GM12872 (cell line): ENCODE results near the gene PEF1.

Experiments used
- CTCF ChIP-seq: IDR thresholded peaks from 3 replicates; pipeline ENCODE4 v1.5.1; 2011; ENCODE audit warnings: low read depth, mild to moderate bottlenecking, low read length, moderate library complexity; ENCODE audit not compliant: insufficient read depth

Gene PEF1

GRCh38 chr1:31639543-31639942, 5.1 kb downstream of the PEF1 start:
- TF ChIP-seq CTCF, result no peak

GRCh38 chr1:31637915-31638673, 6.6 kb downstream of the PEF1 start:
- TF ChIP-seq CTCF, result no peak

- TF ChIP-seq CTCF, result peak; percentile 63
These were observed 11.6 kb downstream of the PEF1 start for GRCh38 chr1:31633117-31633516.

- no peak for TF ChIP-seq CTCF
These were observed 12.0 kb downstream of the PEF1 start for GRCh38 chr1:31632649-31633048.

GRCh38 chr1:31628931-31629556, 15.6 kb downstream of the PEF1 start:
- no peak for TF ChIP-seq CTCF

- TF ChIP-seq CTCF, result no peak
These were observed 16.6 kb downstream of the PEF1 start for GRCh38 chr1:31627930-31628559.

- TF ChIP-seq CTCF, result no peak
These were observed 17.3 kb downstream of the PEF1 start for GRCh38 chr1:31627301-31627929.
